ENCODE results near the gene B3GAT1. TPM values are rescaled to one million over a fixed set of nuclear protein-coding genes. Genes with fewer than 3 reads are reported as not detected.

Gene B3GAT1
- polyA plus RNA-seq, 3 donors = 4.0 to 6.4 (median 5.0) TPM

DNA sequence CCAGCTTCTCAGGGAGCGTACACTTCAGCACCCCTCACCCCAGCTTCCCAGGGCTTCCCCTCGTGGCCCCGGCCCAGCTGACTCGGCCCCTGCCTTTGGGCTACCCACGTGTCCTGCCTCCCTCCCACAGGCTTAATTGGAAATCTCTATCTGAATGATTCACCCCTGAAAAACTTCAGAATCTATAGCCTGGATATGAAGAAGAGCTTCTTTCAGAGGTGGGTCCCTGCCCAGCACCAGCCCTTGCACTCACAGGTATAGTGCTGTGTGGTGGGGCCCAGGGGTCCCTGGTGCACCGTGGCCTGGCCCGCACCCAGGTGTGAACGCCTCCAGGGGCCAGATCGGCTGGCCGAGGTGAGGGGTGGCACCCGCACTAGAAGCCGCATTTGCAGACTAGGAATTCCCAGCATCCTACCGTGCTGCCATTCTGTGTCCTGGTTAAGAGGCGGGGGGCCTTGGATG is 38.4 kb downstream of the B3GAT1 start:
- DNase-seq = no peak

DNA sequence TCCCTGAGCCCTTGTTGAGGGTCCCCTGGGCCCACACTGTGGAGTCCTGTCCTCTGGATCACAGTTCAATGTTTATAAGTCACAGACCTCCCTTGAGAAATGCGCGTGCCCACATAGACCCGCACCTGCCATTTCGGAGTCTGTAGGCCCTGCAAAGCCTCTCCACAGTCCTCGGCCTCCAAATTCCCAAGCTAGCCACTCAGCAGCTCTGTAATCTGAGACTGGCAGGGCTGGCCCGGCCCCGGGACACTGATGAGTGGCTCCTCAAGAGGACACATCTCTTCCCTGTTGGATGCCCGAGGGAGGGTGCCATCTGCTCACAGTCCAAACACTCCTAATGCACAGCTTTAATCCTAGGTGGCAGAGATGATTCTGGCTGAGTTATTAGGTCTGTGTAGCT is 39.1 kb downstream of the B3GAT1 start:
- DNase-seq = no peak

DNA sequence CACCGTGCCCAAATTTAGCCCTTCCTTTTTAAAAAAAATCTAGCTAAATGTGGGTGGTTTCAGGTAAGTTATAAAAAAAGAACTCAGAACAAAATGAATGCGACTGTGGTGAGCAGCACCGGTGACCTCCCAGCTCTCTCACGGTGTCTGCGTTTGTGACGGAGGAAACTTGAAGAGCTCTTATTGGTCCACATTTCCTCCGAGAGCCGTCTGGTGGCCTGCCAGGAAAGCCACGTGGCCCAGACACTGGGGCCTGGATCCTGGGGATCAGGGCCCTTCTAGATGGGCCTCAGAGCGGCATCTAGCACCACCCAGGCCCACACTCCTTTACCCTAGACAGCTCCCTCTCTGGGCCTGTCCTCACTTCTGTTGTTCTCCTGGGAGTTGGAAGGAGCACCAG is 39.5 kb downstream of the B3GAT1 start:
- no peak for DNase-seq

DNA sequence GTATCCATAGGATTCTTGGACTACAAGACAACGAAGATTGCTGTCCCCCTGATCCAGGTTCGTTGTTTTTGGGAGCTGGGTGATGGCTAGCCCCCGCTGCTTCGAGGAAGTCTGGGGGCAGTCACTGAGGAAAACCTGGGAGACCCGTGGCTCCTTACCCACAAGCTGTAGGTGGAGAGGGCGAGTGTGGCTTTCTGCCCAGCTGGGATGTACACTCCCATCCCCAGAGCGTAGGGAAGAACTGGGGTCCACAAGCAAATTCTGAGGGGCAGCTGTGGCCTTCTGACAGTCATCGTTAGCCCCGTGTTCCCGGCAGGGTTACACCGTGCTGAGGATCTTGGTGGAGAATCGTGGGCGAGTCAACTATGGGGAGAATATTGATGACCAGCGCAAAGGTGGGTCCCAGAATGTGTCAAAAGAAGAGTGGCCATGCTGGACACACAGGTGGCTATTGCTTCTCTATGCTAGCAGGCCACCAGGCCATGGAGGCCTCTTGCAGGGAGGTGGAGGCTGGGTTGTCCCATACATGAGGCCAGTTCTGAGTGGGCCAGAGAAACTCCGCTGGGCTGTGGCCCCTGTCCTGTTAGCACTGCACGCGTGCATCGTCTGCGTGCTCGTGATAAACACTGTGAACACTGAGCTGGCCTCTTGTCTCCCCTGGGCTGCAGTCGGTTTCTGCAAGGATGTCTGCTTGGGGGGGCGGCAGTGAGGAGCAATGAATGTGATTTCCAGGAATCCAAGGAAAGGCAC is 40.4 kb downstream of the B3GAT1 start:
- no peak for DNase-seq

DNA sequence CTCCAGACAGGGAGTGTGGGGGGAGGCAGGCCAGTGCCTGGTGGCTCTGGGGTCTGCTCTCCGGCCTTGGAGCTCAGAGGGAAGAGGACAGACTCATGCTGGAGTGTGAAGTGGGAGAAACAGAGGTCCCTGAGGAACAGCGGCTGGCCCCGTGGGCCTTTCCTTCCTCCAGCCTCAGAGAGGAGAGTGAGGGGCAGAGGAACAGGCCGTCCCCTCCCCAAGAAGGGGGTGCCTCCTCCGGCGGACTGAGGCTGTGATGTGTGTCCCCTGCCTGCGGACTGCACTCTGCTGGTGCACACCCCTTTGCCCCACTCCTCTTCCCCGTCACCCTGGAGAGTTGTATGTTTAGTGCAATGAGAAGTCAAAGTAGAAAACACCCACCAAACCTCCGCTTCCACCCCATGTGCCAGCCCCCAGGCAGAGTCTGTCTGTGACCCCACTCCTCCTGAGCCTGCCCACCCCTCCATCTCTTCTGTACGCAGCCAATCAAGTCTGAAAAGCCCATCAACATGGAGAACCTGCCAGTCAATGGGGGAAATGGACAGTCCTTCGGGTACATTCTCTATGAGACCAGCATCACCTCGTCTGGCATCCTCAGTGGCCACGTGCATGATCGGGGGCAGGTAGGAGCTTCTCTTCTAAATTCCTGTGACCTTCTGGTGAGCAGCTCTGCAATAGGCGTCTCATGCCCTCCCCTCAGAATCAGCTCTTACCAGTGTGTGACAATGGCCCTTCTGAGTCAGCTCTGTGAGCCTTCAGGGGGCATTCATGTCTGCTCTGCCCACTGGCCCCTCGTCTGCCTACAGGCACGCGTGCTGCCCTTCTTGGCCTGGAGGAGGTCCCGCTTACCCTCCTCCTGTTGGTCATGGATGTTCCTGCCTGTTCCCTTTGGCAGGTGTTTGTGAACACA is 41.3 kb downstream of the B3GAT1 start:
- no peak for DNase-seq

DNA sequence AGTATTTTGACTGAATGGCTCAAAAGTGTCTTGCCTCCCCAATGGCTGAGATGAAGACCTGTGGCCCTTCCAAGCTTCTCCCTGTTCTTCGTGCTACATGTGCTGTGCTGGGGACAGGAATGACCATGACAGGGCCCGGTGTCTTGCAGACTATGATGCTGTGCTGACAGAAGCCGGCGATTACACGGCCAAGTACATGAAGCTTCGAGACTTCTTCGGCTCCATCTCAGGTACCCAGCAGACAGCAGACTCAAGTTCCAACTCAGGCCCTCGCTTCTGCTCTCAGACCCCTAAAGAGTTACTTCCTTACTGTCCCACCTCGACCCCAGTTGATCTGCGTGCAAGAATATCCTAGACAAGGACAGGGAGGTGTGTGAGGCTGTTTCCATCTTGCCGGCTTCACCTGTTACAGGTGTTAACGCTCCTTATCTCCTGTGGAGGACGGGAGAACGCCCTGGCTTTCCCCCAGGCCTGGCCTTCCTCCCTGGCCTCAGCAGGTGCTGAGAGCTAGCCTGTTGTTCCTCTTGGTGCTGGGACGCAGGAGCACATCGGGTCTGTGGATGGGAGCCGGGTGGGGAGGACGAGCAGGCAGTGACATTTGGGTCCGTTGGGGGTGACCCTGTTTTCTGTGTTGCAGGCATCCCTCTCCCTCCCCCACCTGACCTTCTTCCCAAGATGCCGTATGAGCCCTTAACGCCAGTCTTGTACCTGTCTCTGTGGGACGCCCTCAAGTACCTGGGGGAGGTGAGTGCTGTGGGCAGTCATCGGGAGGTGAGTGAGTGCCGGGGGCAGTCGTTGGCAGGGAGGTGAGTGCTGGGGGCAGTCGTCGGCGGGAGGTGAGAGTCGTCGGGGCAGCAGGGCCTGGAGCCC is 42.2 kb downstream of the B3GAT1 start:
- no peak for DNase-seq

DNA sequence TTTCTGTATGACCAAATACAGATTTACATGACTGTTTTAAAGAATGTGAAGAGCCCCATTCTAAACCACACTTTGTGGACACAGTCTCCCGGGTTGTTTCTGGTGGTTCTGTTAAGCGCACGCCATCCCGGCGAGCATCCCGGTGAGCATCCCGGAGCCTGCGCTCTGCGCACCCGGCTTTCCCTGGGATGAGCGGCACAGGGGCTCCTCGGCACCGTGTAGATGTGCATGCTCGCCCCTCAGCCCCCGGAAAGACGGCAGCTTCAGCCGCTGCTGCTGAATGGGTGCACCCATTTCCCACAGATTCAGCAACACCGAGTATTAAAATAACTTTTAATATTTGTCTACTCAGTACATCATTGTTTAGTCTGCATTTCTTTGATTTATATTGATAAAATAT is 44.3 kb downstream of the B3GAT1 start:
- no peak for DNase-seq

DNA sequence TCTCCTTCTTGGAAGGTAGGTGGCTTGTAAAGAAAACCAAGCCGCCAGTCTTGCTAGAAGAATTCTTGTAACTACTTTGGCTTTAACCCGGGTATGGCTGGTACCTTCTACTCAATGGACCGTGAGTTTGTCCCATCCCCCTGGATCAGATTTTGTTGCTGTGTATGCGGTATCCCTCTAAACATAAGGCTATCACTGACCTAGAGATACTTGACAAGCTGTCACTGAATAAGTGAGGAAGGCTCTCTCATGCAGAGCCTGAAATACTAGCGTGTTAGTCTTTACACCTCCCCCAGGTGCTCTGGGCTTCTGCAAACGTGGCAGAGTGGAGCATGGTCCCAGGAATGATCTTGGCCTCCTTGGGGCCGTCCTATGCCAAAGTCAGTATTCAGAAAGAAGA is 45.8 kb downstream of the B3GAT1 start:
- DNase-seq = peak; percentile 38

DNA sequence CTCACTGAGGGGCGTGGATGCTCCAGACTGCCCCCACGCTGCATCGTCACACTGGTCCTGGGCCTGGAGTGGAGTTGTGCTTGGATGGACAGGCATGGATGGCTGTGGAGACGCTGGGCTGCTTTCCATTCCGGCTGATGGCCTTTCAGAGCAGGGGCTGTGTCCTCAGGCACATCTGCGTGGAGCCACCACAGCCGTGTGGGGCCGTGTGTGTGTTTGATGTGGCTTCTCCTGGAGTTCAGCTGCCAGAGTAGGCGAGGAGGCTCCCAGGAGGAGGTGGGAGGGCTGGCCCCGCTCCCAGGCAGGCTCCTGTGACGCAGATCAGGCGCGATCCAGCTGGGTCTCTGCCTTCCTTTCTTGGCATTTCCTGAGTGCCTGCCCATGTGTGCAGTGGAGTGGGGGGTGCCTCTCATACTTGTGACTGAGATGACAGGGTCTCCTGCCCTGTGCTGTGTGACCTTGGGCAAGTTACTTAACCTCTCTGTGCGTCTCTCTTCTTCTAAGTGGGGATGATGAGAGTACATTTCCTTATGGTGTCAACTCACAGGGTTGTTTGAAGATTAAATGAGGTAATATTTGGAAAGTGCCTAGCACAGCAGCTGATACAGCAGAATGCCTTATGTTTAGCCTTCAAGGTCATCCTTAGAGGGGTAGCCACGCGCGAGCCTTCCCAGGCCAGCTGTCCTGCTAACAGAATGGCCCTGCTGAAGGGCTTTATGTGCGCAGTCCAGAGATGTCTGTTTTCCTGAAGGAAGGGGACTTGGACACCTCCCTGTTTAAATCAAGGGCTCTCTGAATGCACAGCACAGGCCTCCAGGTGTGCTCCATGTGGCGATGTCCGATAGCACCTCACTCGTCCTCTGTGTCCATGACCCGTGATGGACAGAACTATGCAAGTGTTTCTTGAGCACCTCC is 46.8 kb downstream of the B3GAT1 start:
- no peak for DNase-seq

DNA sequence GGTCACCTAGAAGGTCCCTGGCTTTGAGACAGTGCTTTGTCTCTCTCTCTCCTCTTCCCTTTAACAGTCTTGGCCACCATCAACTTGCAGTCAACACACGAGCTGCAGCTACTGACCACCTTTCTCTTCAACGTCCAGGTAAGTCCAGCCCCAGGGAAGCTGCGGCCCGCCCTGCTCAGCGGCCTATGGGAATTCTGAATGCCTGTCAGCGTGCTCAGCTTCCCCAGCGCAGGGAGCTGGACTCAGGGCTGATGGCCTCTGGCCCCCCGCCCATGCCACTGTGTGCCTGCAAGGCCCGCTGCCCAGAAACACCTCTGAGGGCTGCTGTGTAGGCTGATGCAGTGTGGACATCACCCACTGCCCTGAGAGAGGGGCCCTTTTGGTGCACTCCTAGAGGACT is 47.8 kb downstream of the B3GAT1 start:
- no peak for DNase-seq

DNA sequence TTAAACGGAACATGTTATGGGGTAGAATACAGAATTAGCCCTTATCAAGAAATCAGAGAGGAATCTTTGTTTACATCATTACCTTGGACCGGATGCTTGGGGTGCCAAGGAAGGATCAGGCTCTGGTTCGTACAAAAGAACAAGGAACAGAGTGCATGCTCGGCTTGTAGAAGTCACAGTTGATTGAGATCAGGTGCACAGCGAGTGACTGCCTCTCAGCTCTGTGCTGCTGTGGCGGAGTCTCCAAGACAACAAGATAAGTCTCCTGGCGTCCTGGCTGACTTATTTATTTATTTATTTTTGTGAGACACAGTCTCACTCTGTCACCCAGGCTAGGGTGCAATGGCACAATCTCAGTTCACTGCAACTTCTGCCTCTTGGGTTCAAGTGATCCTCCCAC is 48.5 kb downstream of the B3GAT1 start:
- no peak for DNase-seq

DNA sequence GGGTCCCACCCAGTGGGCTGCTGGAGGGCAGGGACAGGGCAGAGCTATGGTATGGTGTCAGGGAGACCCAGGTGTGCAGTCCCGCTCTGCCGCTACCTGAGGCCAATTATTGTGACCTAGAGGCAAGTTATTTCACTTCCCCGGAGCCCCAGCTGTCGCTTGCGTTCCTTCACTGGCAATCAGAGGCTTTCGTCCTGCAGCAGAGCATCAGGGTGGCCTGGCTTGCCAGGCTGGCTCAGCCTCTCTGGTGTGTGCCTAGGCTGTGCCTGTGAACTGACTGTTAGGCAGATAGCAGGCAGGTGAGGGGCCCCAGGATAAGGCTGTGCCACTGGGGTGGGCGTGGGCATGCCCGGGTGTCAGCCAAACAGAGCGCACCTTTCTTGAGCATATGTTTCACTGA is 48.9 kb downstream of the B3GAT1 start:
- DNase-seq = no peak

DNA sequence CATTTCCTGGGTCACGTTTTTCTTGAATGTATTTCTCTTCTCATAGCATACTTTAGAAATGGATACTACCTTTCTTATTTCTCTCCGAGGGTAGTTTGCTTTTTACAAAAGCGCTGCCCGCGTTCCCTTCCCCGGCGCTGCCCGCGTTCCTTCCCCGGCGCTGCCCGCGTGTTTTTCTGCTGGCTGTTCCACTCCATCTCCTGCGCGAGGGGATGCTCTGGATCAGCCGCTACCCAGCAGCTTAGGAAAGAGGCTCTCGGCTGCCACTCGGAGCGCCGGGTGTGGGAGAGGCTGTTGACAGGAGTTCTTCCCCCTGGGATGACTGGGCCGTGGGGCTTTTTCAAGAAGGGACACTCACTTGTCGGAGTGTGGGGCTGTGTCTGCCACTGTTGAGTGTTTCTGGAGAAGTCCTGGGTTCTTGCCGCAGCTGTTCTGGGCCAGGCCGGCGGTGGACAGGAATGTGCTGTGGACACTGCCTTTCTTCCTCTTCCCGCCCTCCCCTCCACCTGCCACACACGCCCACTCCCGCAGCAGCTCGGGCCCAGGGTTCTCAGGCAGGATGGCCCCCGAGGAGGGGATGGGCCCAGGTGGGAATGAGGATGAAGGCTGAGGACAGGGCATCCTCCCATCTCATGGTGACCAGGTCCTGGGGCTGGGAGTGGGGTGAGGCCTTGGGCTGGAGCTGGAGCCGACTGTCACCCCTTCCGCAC is 49.7 kb downstream of the B3GAT1 start:
- DNase-seq = no peak

DNA sequence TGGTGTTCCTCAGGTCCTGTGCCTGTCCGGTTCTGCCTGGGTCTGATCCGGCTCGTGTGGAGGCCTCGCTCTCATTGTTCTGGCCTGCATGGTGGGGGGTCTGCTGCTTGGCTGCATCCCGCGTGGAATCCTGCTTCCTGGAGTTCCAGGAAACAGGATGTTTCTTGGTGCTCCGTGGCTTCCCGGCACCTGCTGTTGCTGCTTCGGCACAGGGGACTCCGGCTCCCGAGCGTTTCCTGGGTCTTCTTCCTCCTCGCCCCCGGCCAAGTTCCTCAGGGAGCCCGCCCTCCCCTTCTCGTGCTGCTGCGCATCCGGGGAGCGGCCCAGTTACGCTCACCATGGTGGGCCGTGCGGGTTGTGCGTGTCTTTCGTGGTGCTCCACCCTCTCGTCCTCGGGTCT is 50.4 kb downstream of the B3GAT1 start:
- no peak for DNase-seq

DNA sequence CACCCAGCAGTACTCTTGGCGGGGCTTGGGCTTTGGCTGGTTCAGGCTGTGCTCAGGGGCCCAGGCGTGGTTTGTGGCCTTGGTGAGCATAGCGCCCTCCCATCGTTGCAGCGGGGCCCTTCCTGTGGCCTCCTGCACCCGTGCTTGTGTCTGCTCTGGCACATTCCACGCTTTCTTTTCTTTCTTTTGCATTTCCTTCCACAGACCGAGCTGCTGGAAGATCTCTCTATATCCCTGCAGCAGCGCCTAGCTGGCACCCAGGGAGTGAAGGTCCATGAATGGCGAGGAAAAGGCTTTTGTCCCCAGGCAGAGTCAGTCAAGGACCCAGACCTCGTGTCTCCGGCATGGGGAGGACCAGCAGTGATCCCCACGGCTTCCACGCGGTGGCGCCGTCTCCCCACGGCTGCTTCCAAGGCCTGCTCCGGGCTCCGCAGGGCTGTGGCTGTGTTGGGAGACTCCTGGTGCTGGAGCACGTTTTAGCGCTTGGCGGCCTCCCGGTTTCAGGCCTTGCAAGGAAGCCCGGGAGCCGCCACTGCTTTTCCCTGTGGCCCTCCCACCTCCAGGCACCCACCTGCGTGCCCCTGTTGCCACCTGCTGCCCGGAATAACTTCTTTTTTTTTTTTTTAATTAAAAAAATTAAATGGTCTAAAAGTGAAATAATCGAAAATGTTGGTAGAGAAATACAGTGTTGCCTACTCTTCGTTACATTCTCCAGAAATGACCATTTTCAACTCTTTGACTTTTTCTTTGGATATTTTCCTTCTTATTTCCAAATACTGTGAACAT is 51.8 kb downstream of the B3GAT1 start:
- DNase-seq = peak; percentile 72

DNA sequence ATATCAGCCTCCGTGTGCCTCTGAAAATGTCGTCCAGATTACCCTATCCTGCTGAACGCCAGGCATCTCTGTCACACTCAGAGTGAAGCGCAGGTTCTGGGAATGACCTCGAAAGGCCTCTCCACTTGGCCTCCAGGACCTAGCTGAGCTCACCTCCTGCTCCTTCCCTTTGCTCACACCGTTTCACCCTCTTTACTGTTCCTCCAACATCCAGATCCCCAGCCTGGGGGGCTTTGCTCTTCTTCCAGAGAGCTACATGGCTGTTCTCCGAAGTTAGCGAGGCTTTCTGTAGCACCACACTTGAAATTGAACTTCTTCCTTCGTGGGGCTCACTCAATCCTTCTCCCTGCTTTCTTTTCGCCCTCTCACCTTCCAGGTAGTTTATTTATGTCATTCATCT is 52.4 kb downstream of the B3GAT1 start:
- DNase-seq = no peak

DNA sequence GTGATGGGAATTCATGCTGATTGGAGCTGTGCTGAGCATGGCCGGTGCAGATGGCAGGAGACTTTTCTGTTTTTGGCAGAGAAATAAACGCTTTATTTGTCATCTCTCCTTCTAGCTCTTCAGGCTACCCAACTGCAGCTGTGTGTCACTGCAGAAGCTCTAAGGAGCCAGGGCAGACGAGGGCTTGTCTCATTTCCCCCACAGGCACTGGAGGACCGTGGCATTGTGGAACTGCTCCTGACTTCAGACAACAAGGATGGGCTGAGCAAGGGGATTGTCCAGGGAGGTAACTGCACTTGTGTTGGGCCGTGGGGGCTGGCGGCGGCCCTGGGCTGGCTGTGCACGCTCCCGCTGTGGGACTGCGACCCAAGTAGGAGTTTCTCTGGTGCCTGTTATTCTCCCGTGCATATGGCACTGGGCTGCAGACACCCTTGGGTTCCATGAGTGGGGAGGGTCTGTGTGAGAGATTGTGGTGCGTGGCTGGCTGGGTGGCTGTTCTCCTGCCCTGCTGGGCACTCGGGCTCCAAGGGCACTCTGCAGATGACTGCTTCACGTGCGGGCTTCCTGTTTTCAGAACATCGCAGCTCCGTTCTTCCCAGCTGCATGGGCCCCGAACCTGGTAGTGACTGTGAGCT is 53.1 kb downstream of the B3GAT1 start:
- DNase-seq = no peak

DNA sequence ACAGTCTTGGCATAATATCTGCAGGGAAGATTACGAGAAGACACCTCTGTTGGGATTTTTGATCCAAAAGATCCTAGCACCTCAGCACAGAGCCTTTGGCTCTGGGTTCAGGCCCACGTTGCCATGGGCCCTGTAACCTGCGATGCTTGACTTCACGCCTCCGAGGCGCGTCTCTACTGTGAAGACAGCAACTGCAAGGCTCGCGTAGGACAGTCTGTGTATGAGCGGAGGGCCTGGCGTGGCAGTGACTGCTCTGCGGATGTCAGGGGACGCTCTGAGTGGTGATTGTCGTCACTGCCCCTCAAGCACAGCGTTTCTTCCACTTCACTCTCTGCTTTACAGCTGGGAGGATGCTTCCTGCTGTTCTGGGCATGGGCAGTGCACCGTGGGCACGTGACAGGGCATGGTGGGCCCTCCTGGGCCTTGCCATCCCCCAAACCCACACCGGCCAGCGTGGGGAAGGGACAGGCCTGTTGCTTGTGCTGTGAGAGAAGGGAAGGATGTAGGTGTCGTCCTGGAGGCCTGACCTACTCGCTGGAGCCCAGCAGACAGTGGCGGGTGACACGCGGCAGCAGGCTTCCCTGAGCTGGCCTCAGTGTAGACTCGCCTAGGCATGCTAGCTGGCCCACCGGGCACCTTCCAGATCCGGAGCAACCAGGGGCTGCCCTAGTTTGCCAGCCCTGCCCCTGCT is 53.7 kb downstream of the B3GAT1 start:
- DNase-seq = no peak

DNA sequence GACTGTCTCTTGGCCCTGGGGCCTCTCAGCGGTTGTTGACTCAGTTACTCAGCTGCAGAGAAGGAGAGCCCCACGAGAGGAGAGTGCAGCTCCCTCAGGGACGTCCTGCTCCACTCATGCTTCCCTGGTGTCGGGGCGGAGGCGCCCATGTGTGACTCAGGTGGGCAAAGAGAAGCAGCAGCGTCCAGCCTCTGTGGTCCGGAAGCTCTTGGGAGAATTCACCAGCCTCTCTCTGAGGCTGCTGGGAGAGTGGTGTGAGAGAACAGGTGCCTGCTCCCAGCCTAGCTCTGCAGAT is 54.5 kb downstream of the B3GAT1 start:
- no peak for DNase-seq
